Endothelial cell of umbilical vein (primary cell): ENCODE measurements around the gene SCLT1. TPM values are rescaled to one million over a fixed set of nuclear protein-coding genes. Genes with fewer than 3 reads are reported as not detected.

Experiments used
- BruUV-seq: library from RNA; stranded (reverse); fragments of 400-500 nt; replicated peaks from 2 replicates; lab custom pipeline; 2021; lab: Mats Ljungman, UMichigan
- CTCF ChIA-PET: fragments of 300-600, 350-600 bp; sonication (Branson Sonifier 250); formaldehyde crosslinking; loops from one replicate; lab custom pipeline; 2021; ENCODE audit warnings: antibody characterized with exemption, inconsistent platforms; lab: Charles Lee
- POLR2A ChIA-PET: fragments of 300-600, 350-600 bp; sonication (Branson Sonifier 250); formaldehyde crosslinking; loops from one replicate; lab custom pipeline; 2021; ENCODE audit warnings: antibody characterized with exemption, inconsistent platforms; lab: Charles Lee
- DNase-seq: peaks from one replicate; pipeline ENCODE4 v3.0.0-alpha.2; 2011; ENCODE audit warnings: low read depth, low spot score
- FAIRE-seq: peaks from 2 replicates; lab custom pipeline; 2011; peaks lifted over from hg19 to GRCh38; lab: Jason Lieb, UNC
- H2AFZ ChIP-seq: 2 replicates; pipeline ENCODE4 v1.6.0; 2012; ENCODE audit warnings: low read depth, low read length, control low read depth, inconsistent platforms
- H3K27ac ChIP-seq: 2 replicates; pipeline ENCODE4 v1.5.1; 2011; ENCODE audit warnings: low read depth, mild to moderate bottlenecking, control low read depth, low read length, moderate library complexity; ENCODE audit not compliant: insufficient read depth
- H3K27me3 ChIP-seq, 2 experiments: 2 replicates each; pipeline versions ENCODE4 v1.6.0 to v1.6.1; 2011; ENCODE audit warnings: low read length in 2 of 2, mixed read lengths in 1 of 2; ENCODE audit not compliant: control insufficient read depth in 2 of 2, insufficient read depth in 2 of 2
- H3K36me3 ChIP-seq, 2 experiments: 2 replicates in 1 of 2; 3 replicates in 1 of 2; pipeline ENCODE4 v1.5.1; 2011; ENCODE audit warnings: low read length in 2 of 2, mild to moderate bottlenecking in 1 of 2, moderate library complexity in 1 of 2; ENCODE audit not compliant: control insufficient read depth in 2 of 2, insufficient read depth in 2 of 2; ENCODE audit errors: extremely low read depth in 1 of 2
- H3K4me1 ChIP-seq: 3 replicates; pipeline ENCODE4 v1.5.1; 2011; ENCODE audit warnings: mild to moderate bottlenecking, low read length; ENCODE audit not compliant: control insufficient read depth, insufficient read depth; ENCODE audit errors: extremely low read depth
- H3K4me2 ChIP-seq: 2 replicates; pipeline ENCODE4 v1.6.1; 2011; ENCODE audit warnings: low read length, control low read depth, mixed read lengths; ENCODE audit not compliant: insufficient read depth
- H3K4me3 ChIP-seq, 3 experiments: fragments of 200-600 bp in 1 of 3; sonication (generic), shearing (Covaris generic) in 1 of 3; replicated peaks in 1 of 3; 2 replicates each; pipeline ENCODE4 v1.5.1; 2011 to 2016; ENCODE audit warnings: control low read depth in 3 of 3, low read length in 3 of 3, mild to moderate bottlenecking in 2 of 3, inconsistent platforms in 1 of 3, low read depth in 1 of 3, moderate library complexity in 1 of 3; ENCODE audit not compliant: insufficient read depth in 1 of 3
- H3K79me2 ChIP-seq: 2 replicates; pipeline ENCODE4 v1.6.0; 2012; ENCODE audit warnings: low read length, inconsistent platforms; ENCODE audit not compliant: control insufficient read depth, insufficient read depth
- H3K9ac ChIP-seq: replicated peaks from 2 replicates; pipeline ENCODE3; 2011; ENCODE audit warnings: low read length, control low read depth; ENCODE audit not compliant: insufficient read depth; ENCODE audit errors: extremely low read depth
- H3K9me1 ChIP-seq: replicated peaks from 3 replicates; pipeline ENCODE4 v1.6.0; 2011; ENCODE audit warnings: mild to moderate bottlenecking, low read length; ENCODE audit not compliant: control insufficient read depth, insufficient read depth; ENCODE audit errors: extremely low read depth
- H3K9me3 ChIP-seq: replicated peaks from 2 replicates; pipeline ENCODE4 v1.5.1; 2012; ENCODE audit warnings: low read length, inconsistent platforms; ENCODE audit not compliant: control insufficient read depth, insufficient read depth
- H4K20me1 ChIP-seq: replicated peaks from 2 replicates; pipeline ENCODE3; 2011; ENCODE audit warnings: mild to moderate bottlenecking, low read length; ENCODE audit not compliant: control insufficient read depth, insufficient read depth; ENCODE audit errors: extremely low read depth
- CTCF ChIP-seq, 2 donors: IDR thresholded peaks; 1 replicate in 1 of 2; 2 replicates in 1 of 2; pipeline ENCODE4 v1.5.1; 2011; ENCODE audit warnings: low read length in 2 of 2, mild to moderate bottlenecking in 2 of 2, moderate library complexity in 2 of 2, control low read depth in 1 of 2, inconsistent platforms in 1 of 2, low read depth in 1 of 2; ENCODE audit not compliant: insufficient read depth in 1 of 2; ENCODE audit errors: extremely low read depth in 1 of 2
- EZH2 ChIP-seq: IDR thresholded peaks from 2 replicates; pipeline ENCODE4 v1.6.1; 2012; ENCODE audit warnings: borderline replicate concordance, low read depth, mild to moderate bottlenecking, moderate library complexity, low read length, inconsistent platforms; ENCODE audit not compliant: severe bottlenecking
- FOS ChIP-seq: IDR thresholded peaks from 2 replicates; pipeline ENCODE4 v1.6.1; 2011; ENCODE audit warnings: mild to moderate bottlenecking, low read length, moderate library complexity, borderline replicate concordance; ENCODE audit not compliant: insufficient read depth
- GATA2 ChIP-seq: IDR thresholded peaks from 2 replicates; pipeline ENCODE4 v1.7.0; 2011; ENCODE audit warnings: low read depth, mild to moderate bottlenecking, moderate library complexity, mixed read lengths, low read length; ENCODE audit not compliant: insufficient read length, insufficient read depth
- JUN ChIP-seq: IDR thresholded peaks from 2 replicates; pipeline ENCODE4 v1.6.1; 2011; ENCODE audit warnings: borderline replicate concordance, low read depth; ENCODE audit not compliant: insufficient read length, insufficient read depth
- MAX ChIP-seq: IDR thresholded peaks from 2 replicates; pipeline ENCODE4 v1.6.1; 2011; ENCODE audit not compliant: insufficient read depth, insufficient read length
- MYC ChIP-seq: IDR thresholded peaks from one replicate; pipeline ENCODE4 v1.6.1; 2011; ENCODE audit warnings: mild to moderate bottlenecking, low read depth, low read length
- POLR2A ChIP-seq: IDR thresholded peaks from 2 replicates; pipeline ENCODE4 v1.6.1; 2012; ENCODE audit warnings: low read depth, mild to moderate bottlenecking, control low read depth, low read length
- POLR2AphosphoS5 ChIP-seq: IDR thresholded peaks from 2 replicates; pipeline ENCODE4 v1.6.1; 2012; ENCODE audit warnings: low read depth, mild to moderate bottlenecking, control low read depth, low read length, moderate library complexity; ENCODE audit not compliant: insufficient read depth
- dilution Hi-C: fragments of 300-500 bp; cut with MboI; formaldehyde crosslinking; loops from one replicate; pipeline ENCODE4 v1.15.0; 2019; ENCODE audit warnings: low sequenced_read_pairs; ENCODE audit not compliant: extremely low pct_ligation_motif_present
- intact Hi-C: fragments of 100-400 bp; cut with micrococcal nuclease; formaldehyde crosslinking; loops from one replicate; pipeline ENCODE4 v1.10.0; 2022
- polyA plus RNA-seq, 4 experiments: library from polyadenylated mRNA; depleted of rRNA in 3 of 4; stranded (reverse) in 3 of 4; unstranded in 1 of 4; fragments of >200 nt; gene quantifications; 2 replicates each; pipeline versions ENCODE4 v1.2.1 to v1.2.3, GENCODE V29; 2011 to 2012; ENCODE audit warnings: missing spikeins in 1 of 4
- total RNA-seq: library from RNA; stranded (reverse); gene quantifications from 2 replicates; pipeline ENCODE4 v1.2.3, GENCODE V29; 2021

Gene SCLT1
- total and polyA plus RNA-seq, 2 donors (not counting 3 experiments of a cell fraction or from before 2014, with no cell fraction given) = 3.2 to 14.0 TPM

DNA sequence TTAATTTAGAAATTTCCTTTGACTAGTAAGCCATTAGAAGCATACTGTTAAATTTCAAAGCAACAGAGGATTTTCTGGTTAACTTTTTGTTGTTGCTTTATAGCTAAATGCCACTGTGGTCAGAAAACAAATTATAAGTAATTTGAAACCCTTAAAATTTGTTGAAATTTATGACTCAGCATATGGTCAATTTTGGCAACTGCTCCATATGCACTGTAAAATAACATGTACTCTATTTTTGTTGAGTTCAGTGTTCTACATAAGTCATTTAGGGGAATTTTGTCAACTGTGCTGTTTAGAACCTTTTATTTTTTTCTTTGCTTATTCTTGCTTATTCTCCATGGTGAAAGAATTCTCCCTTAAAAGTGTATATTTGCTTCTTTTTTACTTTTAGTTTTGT is 28.6 kb downstream of the SCLT1 start:
- Histone ChIP-seq H3K4me2 (no peak overlapping the region), H4K20me1 (no peaks in the 10 kb centered on the region), H3K9me3 (no peaks in the 10 kb centered on the region), H3K79me2 (no peaks in the 10 kb centered on the region), H3K36me3 (no peaks in the 10 kb centered on the region), H3K4me3 (no peak overlapping the region), H3K9me1 (no peaks in the 10 kb centered on the region), H3K9ac (no peak overlapping the region), H2AFZ (no peak overlapping the region), H3K27ac (no peak overlapping the region), H3K27me3 (no peaks in the 10 kb centered on the region), H3K4me1 (no peaks in the 10 kb centered on the region)
- no peak for FAIRE-seq
- dilution Hi-C loops = no loop called here
- no peak for DNase-seq
- POLR2A ChIA-PET = no interaction called here
- BruUV-seq = no TSS peak
- CTCF ChIA-PET = no interaction called here
- no peak for TF ChIP-seq MAX
- no peak for TF ChIP-seq POLR2A
- no peak for TF ChIP-seq POLR2AphosphoS5
- no peak for TF ChIP-seq MYC
- no peak for TF ChIP-seq FOS
- TF ChIP-seq JUN = no peak
- TF ChIP-seq GATA2 = no peak
- TF ChIP-seq EZH2 = no peak
- no peak for TF ChIP-seq CTCF (IDR thresholded peaks at IDR 0.05; ENCODE audit: extremely low read depth in 1 of 2, insufficient read depth in 1 of 2, low read depth in 1 of 2, low read length in 2 of 2)
- intact Hi-C loops = no loop called here
